ENCODE results near the gene C1RL. TPM values are rescaled to one million over a fixed set of nuclear protein-coding genes. Genes with fewer than 3 reads are reported as not detected.

C1RL gene
- total and polyA plus RNA-seq, 9 donors, result 11.2 to 18.6 (median 12.9) TPM

Other genes with a start within 250 kb of the C1RL start
- gene TPI1, start 241.7 kb downstream of the C1RL start, total RNA-seq, result 1,287 TPM
- 1,000 to 10,000 TPM in 1 of 8 donors, 100 to 1,000 TPM in 7; 707 to 1,049 (median 940) TPM for gene TPI1, start 241.7 kb downstream of the C1RL start, polyA plus RNA-seq (ENCODE audit: insufficient read depth in 1 of 8, insufficient read length in 8 of 8, low replicate concordance in 1 of 8)
- 3.2 TPM for gene SPSB2, start 235.9 kb downstream of the C1RL start, total RNA-seq
- gene SPSB2, start 235.9 kb downstream of the C1RL start, polyA plus RNA-seq (ENCODE audit: insufficient read depth in 1 of 8, insufficient read length in 8 of 8, low replicate concordance in 1 of 8), result 1 to 10 TPM; 3.9 to 8.4 (median 6.8) TPM
- 5.7 TPM for gene LRRC23, start 204.4 kb downstream of the C1RL start, total RNA-seq
- gene LRRC23, start 204.4 kb downstream of the C1RL start, polyA plus RNA-seq (ENCODE audit: insufficient read depth in 1 of 8, insufficient read length in 8 of 8, low replicate concordance in 1 of 8), result 10 to 100 TPM in 5 of 8 donors, 1 to 10 TPM in 3; 6.8 to 13.7 (median 11.0) TPM
- gene ENO2, start 194.6 kb downstream of the C1RL start, total RNA-seq, result 4.3 TPM
- gene ENO2, start 194.6 kb downstream of the C1RL start, polyA plus RNA-seq (ENCODE audit: insufficient read depth in 1 of 8, insufficient read length in 8 of 8, low replicate concordance in 1 of 8), result 10 to 100 TPM in 1 of 8 donors, 1 to 10 TPM in 7; 6.4 to 10.2 (median 7.5) TPM
- gene ATN1, start 181.3 kb downstream of the C1RL start, total RNA-seq, result 11.1 TPM
- gene ATN1, start 181.3 kb downstream of the C1RL start, polyA plus RNA-seq (ENCODE audit: insufficient read depth in 1 of 8, insufficient read length in 8 of 8, low replicate concordance in 1 of 8), result 100 to 1,000 TPM in 1 of 8 donors, 10 to 100 TPM in 7; 65.4 to 101 (median 90.2) TPM
- not detected for gene RNU7-1, start 165.4 kb downstream of the C1RL start, total RNA-seq
- not detected for gene RNU7-1, start 165.4 kb downstream of the C1RL start, polyA plus RNA-seq (ENCODE audit: insufficient read depth in 1 of 8, insufficient read length in 8 of 8, low replicate concordance in 1 of 8)
- 350 TPM for gene C12orf57, start 165.2 kb downstream of the C1RL start, total RNA-seq
- 100 to 1,000 TPM; 135 to 200 (median 182) TPM for gene C12orf57, start 165.2 kb downstream of the C1RL start, polyA plus RNA-seq (ENCODE audit: insufficient read depth in 1 of 8, insufficient read length in 8 of 8, low replicate concordance in 1 of 8)
- gene PTPN6, start 157.9 kb downstream of the C1RL start, total RNA-seq, result 5.8 TPM
- gene PTPN6, start 157.9 kb downstream of the C1RL start, polyA plus RNA-seq (ENCODE audit: insufficient read depth in 1 of 8, insufficient read length in 8 of 8, low replicate concordance in 1 of 8), result 1 to 10 TPM; 4.0 to 8.1 (median 6.0) TPM
- 301 TPM for gene PHB2, start 138.6 kb downstream of the C1RL start, total RNA-seq
- 100 to 1,000 TPM; 285 to 322 (median 310) TPM for gene PHB2, start 138.6 kb downstream of the C1RL start, polyA plus RNA-seq (ENCODE audit: insufficient read depth in 1 of 8, insufficient read length in 8 of 8, low replicate concordance in 1 of 8)
- gene EMG1, start 138.3 kb downstream of the C1RL start, total RNA-seq, result 38.0 TPM
- gene EMG1, start 138.3 kb downstream of the C1RL start, polyA plus RNA-seq (ENCODE audit: insufficient read depth in 1 of 8, insufficient read length in 8 of 8, low replicate concordance in 1 of 8), result 10 to 100 TPM; 27.6 to 32.9 (median 30.6) TPM
- 7.8 TPM for gene LPCAT3, start 90.7 kb downstream of the C1RL start, total RNA-seq
- 10 to 100 TPM; 15.9 to 23.2 (median 19.1) TPM for gene LPCAT3, start 90.7 kb downstream of the C1RL start, polyA plus RNA-seq (ENCODE audit: insufficient read depth in 1 of 8, insufficient read length in 8 of 8, low replicate concordance in 1 of 8)
- 91.1 TPM for gene C1S, start 48.5 kb downstream of the C1RL start, total RNA-seq
- 10 to 100 TPM; 56.2 to 94.2 (median 77.6) TPM for gene C1S, start 48.5 kb downstream of the C1RL start, polyA plus RNA-seq (ENCODE audit: insufficient read depth in 1 of 8, insufficient read length in 8 of 8, low replicate concordance in 1 of 8)
- 87.7 TPM for gene C1R, start 16.8 kb downstream of the C1RL start, total RNA-seq
- 100 to 1,000 TPM in 1 of 8 donors, 10 to 100 TPM in 7; 75.0 to 105 (median 96.2) TPM for gene C1R, start 16.8 kb downstream of the C1RL start, polyA plus RNA-seq (ENCODE audit: insufficient read depth in 1 of 8, insufficient read length in 8 of 8, low replicate concordance in 1 of 8)
- 0.49 TPM for gene RBP5, start 19.7 kb upstream of the C1RL start, total RNA-seq
- 1 to 10 TPM; 1.6 to 6.5 (median 3.6) TPM for gene RBP5, start 19.7 kb upstream of the C1RL start, polyA plus RNA-seq (ENCODE audit: insufficient read depth in 1 of 8, insufficient read length in 8 of 8, low replicate concordance in 1 of 8)
- 7.2 TPM for gene CLSTN3, start 21.2 kb upstream of the C1RL start, total RNA-seq
- gene CLSTN3, start 21.2 kb upstream of the C1RL start, polyA plus RNA-seq (ENCODE audit: insufficient read depth in 1 of 8, insufficient read length in 8 of 8, low replicate concordance in 1 of 8), result 10 to 100 TPM; 17.1 to 27.2 (median 20.5) TPM
- 26.0 TPM for gene PEX5, start 80.5 kb upstream of the C1RL start, total RNA-seq
- gene PEX5, start 80.5 kb upstream of the C1RL start, polyA plus RNA-seq (ENCODE audit: insufficient read depth in 1 of 8, insufficient read length in 8 of 8, low replicate concordance in 1 of 8), result 10 to 100 TPM; 34.1 to 44.8 (median 38.8) TPM
- not detected for gene ACSM4, start 194.9 kb upstream of the C1RL start, total RNA-seq
- gene ACSM4, start 194.9 kb upstream of the C1RL start, polyA plus RNA-seq (ENCODE audit: insufficient read depth in 1 of 8, insufficient read length in 8 of 8, low replicate concordance in 1 of 8), result under 1 TPM in 7 of 8 donors, not detected in 1; 0.07 to 0.19 (median 0.11) TPM